Panc1 (cell line): Measurements from ENCODE around the gene SLC35A2. TPM values are rescaled to one million over a fixed set of nuclear protein-coding genes. Genes with fewer than 3 reads are reported as not detected.

Experiments
- ATAC-seq: fragments of 200-7000 bp; cut with Tn5 transposase; 2 replicates; pipeline ENCODE4 v1.9.1; 2020; ENCODE audit warnings: mild to moderate bottlenecking, moderate library complexity
- BruUV-seq: library from RNA; stranded (reverse); fragments of 400-500 nt; replicated peaks from 2 replicates; lab custom pipeline; 2021; lab: Mats Ljungman, UMichigan
- CTCF ChIA-PET: fragments of 300-600 bp; sonication (Branson Sonifier 250); formaldehyde crosslinking; loops from one replicate; lab custom pipeline; 2022; ENCODE audit warnings: antibody characterized with exemption; lab: Charles Lee
- POLR2A ChIA-PET: fragments of 300-600 bp; sonication (Branson Sonifier 250); formaldehyde crosslinking; loops from one replicate; lab custom pipeline; 2022; ENCODE audit warnings: antibody characterized with exemption; lab: Charles Lee
- DNase-seq: peaks from one replicate; pipeline ENCODE4 v3.0.0-alpha.2; 2010; ENCODE audit warnings: low read depth, low spot score
- H3K27ac ChIP-seq: 2 replicates; pipeline ENCODE4 v1.5.1; 2011; ENCODE audit warnings: mild to moderate bottlenecking, low read length, inconsistent platforms
- H3K27me3 ChIP-seq: fragments of 200-500 bp; sonication (Bioruptor generic); 2 replicates; pipeline ENCODE4 v1.6.0; 2014; ENCODE audit warnings: low read length, inconsistent platforms; ENCODE audit not compliant: control insufficient read depth, insufficient read depth
- H3K36me3 ChIP-seq: fragments of 200-500 bp; sonication (Bioruptor generic); 2 replicates; pipeline ENCODE4 v1.5.1; 2014; ENCODE audit warnings: inconsistent platforms, mild to moderate bottlenecking, low read length, moderate library complexity; ENCODE audit not compliant: control insufficient read depth, insufficient read depth
- H3K4me1 ChIP-seq: 2 replicates; pipeline ENCODE4 v1.5.1; 2011; ENCODE audit warnings: inconsistent platforms, mild to moderate bottlenecking, low read length, moderate library complexity; ENCODE audit not compliant: control insufficient read depth, insufficient read depth
- H3K4me3 ChIP-seq, 2 experiments: 2 replicates each; pipeline ENCODE4 v1.5.1; 2011 to 2012; ENCODE audit warnings: low read depth in 2 of 2, low read length in 2 of 2, mild to moderate bottlenecking in 2 of 2, inconsistent platforms in 1 of 2, moderate library complexity in 1 of 2
- H3K9me3 ChIP-seq: fragments of 200-500 bp; sonication (Bioruptor generic); 2 replicates; pipeline ENCODE4 v1.5.1; 2014; ENCODE audit warnings: low read depth, mild to moderate bottlenecking, inconsistent platforms, low read length, moderate library complexity; ENCODE audit not compliant: control insufficient read depth, insufficient read depth
- POLR2AphosphoS5 ChIP-seq: IDR thresholded peaks from 2 replicates; pipeline ENCODE4 v1.6.1; 2012; ENCODE audit warnings: mild to moderate bottlenecking, low read depth, low read length, moderate library complexity
- REST ChIP-seq, 2 experiments: IDR thresholded peaks; 2 replicates each; pipeline ENCODE4 v1.6.1; 2011 to 2012; ENCODE audit warnings: low read depth in 2 of 2, control low read depth in 1 of 2, low read length in 1 of 2, mild to moderate bottlenecking in 1 of 2, moderate library complexity in 1 of 2; ENCODE audit not compliant: insufficient read depth in 1 of 2
- SIN3A ChIP-seq: IDR thresholded peaks from 2 replicates; pipeline ENCODE4 v1.6.1; 2012; ENCODE audit warnings: low read depth, mild to moderate bottlenecking, low read length, moderate library complexity, borderline replicate concordance; ENCODE audit not compliant: insufficient read depth
- TCF7L2 ChIP-seq: IDR thresholded peaks from 2 replicates; pipeline ENCODE4 v1.6.1; 2011; ENCODE audit warnings: mild to moderate bottlenecking, low read depth, low read length, inconsistent platforms
- in situ Hi-C: cut with HindIII; loops from 2 replicates; pipeline ENCODE4 v1.10.0; 2016; ENCODE audit warnings: low sequenced_read_pairs, low pct_unique_long_range_greater_than_20kb
- intact Hi-C: fragments of 100-400 bp; cut with micrococcal nuclease; formaldehyde crosslinking; loops from one replicate; pipeline ENCODE4 v1.10.0; 2022; ENCODE audit not compliant: unreplicated experiment
- total RNA-seq: library from RNA; stranded (reverse); gene quantifications from one replicate; pipeline ENCODE4 v1.2.1, GENCODE V29; 2021; ENCODE audit not compliant: unreplicated experiment
- TF ChIP-seq, protein P1 (sequence below): fragments of 450-650 bp; IDR thresholded peaks from 2 replicates; pipeline ENCODE4 v1.5.1; 2017; ENCODE audit warnings: mild to moderate bottlenecking

The SLC35A2 gene
- total RNA-seq, 1 experiment from 2014 or later = 72.4 TPM

DNA sequence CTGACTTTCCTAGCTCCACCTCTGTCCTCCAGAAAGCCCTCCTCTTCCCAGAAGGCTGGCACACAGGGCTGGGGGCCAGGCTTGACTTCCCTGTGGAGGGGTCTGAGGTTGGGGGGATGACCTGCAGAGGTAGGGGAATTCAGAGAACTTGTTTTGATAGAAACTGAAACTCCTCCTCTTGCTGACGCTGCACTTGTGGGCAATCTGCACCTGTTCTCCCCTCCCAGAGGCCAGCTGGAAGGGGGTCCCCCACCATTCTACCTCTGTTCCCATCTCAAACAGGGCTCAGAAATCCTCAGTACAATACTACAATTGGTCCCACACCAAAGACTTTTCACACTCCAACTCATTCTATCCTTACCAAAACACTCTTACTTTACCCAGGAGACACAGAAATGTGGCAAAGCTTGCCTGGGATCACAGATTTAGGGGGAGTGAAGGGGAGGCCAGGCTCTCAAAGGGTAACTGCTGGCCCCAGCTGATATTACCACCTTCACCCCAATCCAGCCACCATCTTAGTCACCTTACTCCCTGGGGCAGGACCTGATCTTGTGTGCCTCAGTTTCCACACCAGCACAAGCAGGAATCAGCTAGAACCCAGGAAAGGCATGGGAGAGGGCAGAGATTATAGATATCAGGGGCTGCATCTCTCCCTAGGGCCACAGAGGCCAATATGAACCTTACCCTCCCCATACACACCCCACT lies 27.4 kb upstream of the SLC35A2 start:
- DNase-seq (no peak), ATAC-seq (no peak)
- in situ Hi-C loops = no loop called here
- ChIA-PET POLR2A (no interaction called here), CTCF (no interaction called here)
- no peaks in the 10 kb centered on the region for H3K4me1 ChIP-seq
- TF ChIP-seq, protein P1, sequence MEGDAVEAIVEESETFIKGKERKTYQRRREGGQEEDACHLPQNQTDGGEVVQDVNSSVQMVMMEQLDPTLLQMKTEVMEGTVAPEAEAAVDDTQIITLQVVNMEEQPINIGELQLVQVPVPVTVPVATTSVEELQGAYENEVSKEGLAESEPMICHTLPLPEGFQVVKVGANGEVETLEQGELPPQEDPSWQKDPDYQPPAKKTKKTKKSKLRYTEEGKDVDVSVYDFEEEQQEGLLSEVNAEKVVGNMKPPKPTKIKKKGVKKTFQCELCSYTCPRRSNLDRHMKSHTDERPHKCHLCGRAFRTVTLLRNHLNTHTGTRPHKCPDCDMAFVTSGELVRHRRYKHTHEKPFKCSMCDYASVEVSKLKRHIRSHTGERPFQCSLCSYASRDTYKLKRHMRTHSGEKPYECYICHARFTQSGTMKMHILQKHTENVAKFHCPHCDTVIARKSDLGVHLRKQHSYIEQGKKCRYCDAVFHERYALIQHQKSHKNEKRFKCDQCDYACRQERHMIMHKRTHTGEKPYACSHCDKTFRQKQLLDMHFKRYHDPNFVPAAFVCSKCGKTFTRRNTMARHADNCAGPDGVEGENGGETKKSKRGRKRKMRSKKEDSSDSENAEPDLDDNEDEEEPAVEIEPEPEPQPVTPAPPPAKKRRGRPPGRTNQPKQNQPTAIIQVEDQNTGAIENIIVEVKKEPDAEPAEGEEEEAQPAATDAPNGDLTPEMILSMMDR = no peak
- no peak for TF ChIP-seq TCF7L2
- TF ChIP-seq POLR2AphosphoS5 = no peak
- TF ChIP-seq SIN3A = no peak
- no peak for TF ChIP-seq REST (IDR thresholded peaks at IDR 0.05; ENCODE audit: insufficient read depth in 1 of 2, low read depth in 2 of 2, low read length in 1 of 2)
- intact Hi-C loops = no loop called here
- H3K4me3 ChIP-seq = no peak overlapping the region
- H3K27me3 ChIP-seq = no peaks in the 10 kb centered on the region
- BruUV-seq = no TSS peak
- no peak overlapping the region for H3K27ac ChIP-seq
- no peaks in the 10 kb centered on the region for H3K9me3 ChIP-seq
- no peaks in the 10 kb centered on the region; the same call in 1 of the 2 replicates for H3K36me3 ChIP-seq

DNA sequence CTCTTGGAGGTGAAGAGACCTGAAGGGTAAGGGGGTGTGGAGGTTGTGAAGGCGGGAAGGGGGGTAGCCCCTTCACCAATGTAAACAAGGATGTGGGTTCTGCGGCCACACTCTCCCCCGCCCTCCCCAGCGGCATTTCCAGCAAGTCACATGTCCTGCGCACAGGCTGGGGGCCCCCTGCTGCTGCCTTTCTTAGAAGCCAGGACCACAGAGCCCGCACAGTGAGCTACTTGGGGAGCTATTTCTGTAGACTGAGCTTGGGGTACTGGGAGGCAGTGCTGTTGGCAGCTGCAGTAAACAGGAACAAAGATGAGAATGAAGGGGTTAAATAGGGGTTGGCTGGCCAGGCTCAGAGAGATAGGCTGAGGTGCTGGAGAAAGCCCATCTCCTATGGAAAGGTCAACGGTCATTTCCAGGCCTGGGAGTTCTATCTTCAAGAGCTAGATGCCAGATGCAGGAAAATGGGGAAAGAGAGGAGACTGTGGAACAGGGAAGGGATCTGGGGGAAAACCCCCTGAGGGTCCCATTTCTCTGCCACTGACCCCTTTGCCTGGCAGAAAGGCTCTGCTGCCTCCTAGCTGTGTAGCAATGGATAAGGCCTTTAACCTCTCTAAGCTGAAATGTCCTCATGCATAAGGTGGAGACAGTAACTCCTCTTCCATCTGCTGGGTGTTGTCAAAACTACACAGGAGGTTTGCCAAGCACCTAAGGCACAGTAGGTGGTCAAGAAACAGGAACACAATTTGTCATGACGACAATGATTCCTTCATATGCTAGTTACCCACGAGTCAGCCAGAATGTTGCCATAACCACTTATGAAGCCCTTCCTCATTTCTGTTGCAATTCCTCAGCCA lies 25.8 kb upstream of the SLC35A2 start:
- Histone ChIP-seq H3K9me3 (no peaks in the 10 kb centered on the region), H3K4me1 (no peaks in the 10 kb centered on the region), H3K27me3 (no peaks in the 10 kb centered on the region), H3K36me3 (no peaks in the 10 kb centered on the region; the same call in 1 of the 2 replicates), H3K4me3 (no peak overlapping the region), H3K27ac (no peak overlapping the region)
- DNase-seq = no peak
- ChIA-PET POLR2A (no interaction called here), CTCF (no interaction called here)
- in situ Hi-C loops = no loop called here
- intact Hi-C loops = no loop called here
- no TSS peak for BruUV-seq
- no peak for ATAC-seq
- TF ChIP-seq POLR2AphosphoS5 = no peak
- no peak for TF ChIP-seq REST (IDR thresholded peaks at IDR 0.05; ENCODE audit: insufficient read depth in 1 of 2, low read depth in 2 of 2, low read length in 1 of 2)
- TF ChIP-seq, protein P1 = no peak
- TF ChIP-seq SIN3A = no peak
- TF ChIP-seq TCF7L2 = no peak
